CD8-positive, alpha-beta memory T cell (primary cell): ENCODE data around the gene ZNF586. TPM values are rescaled to one million over a fixed set of nuclear protein-coding genes. Genes with fewer than 3 reads are reported as not detected.
A peak's percentile ranks its signal among the peaks of the same experiment; 100 is the strongest.
"Not testable (repeated sequence)": the region's sequence is repeated elsewhere in the genome, so short reads cannot be mapped to it uniquely, and the experiment has no call there.

Source experiments
- CTCF ChIA-PET: fragments of 350-600 bp; sonication (Branson Sonifier 250); formaldehyde crosslinking; loops from one replicate; lab custom pipeline; 2021; ENCODE audit warnings: antibody characterized with exemption; lab: Charles Lee
- POLR2A ChIA-PET: fragments of 350-600 bp; sonication (Branson Sonifier 250); formaldehyde crosslinking; loops from one replicate; lab custom pipeline; 2021; ENCODE audit warnings: antibody characterized with exemption; lab: Charles Lee
- DNase-seq, 5 donors: peaks; one replicate each; pipeline versions ENCODE4 v3.0.0 to v3.0.0-alpha.2; 2020 to 2022; ENCODE audit warnings: mixed read lengths in 1 of 5
- H3K27ac ChIP-seq: one replicate; pipeline ENCODE4 v1.7.0; 2013; ENCODE audit warnings: low read depth, mild to moderate bottlenecking, low read length, moderate library complexity
- H3K27me3 ChIP-seq: 2 replicates; pipeline ENCODE4 v1.7.0; 2013; ENCODE audit warnings: low read length, mild to moderate bottlenecking; ENCODE audit not compliant: insufficient read depth, poor library complexity, severe bottlenecking
- H3K36me3 ChIP-seq: 2 replicates; pipeline ENCODE4 v1.7.0; 2013; ENCODE audit warnings: mild to moderate bottlenecking, low read length, moderate library complexity; ENCODE audit not compliant: insufficient read depth
- H3K4me1 ChIP-seq: 2 replicates; pipeline ENCODE4 v1.7.0; 2013; ENCODE audit warnings: mild to moderate bottlenecking, low read length, moderate library complexity; ENCODE audit not compliant: insufficient read depth
- H3K4me3 ChIP-seq: 2 replicates; pipeline ENCODE4 v1.7.0; 2013; ENCODE audit warnings: mild to moderate bottlenecking, low read length
- H3K9me3 ChIP-seq: 2 replicates; pipeline ENCODE4 v1.7.0; 2013; ENCODE audit warnings: mild to moderate bottlenecking, low read length
- H3K27ac Mint-ChIP-seq, 8 donors: one replicate each; pipeline ENCODE4 v1.8.0; 2020 to 2021; ENCODE audit warnings: mixed read lengths in 8 of 8, mild to moderate bottlenecking in 6 of 8, inconsistent platforms in 3 of 8, moderate library complexity in 3 of 8
- H3K27me3 Mint-ChIP-seq, 2 donors: one replicate each; pipeline ENCODE4 v1.8.0; 2020 to 2021; ENCODE audit warnings: mixed read lengths in 2 of 2, mild to moderate bottlenecking in 1 of 2, moderate library complexity in 1 of 2
- H3K36me3 Mint-ChIP-seq, 3 donors: one replicate each; pipeline ENCODE4 v1.8.0; 2020 to 2021; ENCODE audit warnings: mixed read lengths in 3 of 3, inconsistent platforms in 1 of 3, mild to moderate bottlenecking in 1 of 3
- H3K4me1 Mint-ChIP-seq, 3 donors: one replicate each; pipeline ENCODE4 v1.8.0; 2020 to 2021; ENCODE audit warnings: mixed read lengths in 3 of 3, inconsistent platforms in 1 of 3, mild to moderate bottlenecking in 1 of 3
- H3K4me3 Mint-ChIP-seq, 7 donors: one replicate each; pipeline ENCODE4 v1.8.0; 2020 to 2021; ENCODE audit warnings: mixed read lengths in 7 of 7, mild to moderate bottlenecking in 6 of 7, moderate library complexity in 4 of 7, inconsistent platforms in 2 of 7
- H3K9me3 Mint-ChIP-seq, 5 donors: one replicate each; pipeline ENCODE4 v1.8.0; 2020 to 2022; ENCODE audit warnings: mixed read lengths in 5 of 5, mild to moderate bottlenecking in 3 of 5, moderate library complexity in 2 of 5, inconsistent platforms in 1 of 5
- polyA plus RNA-seq: library from polyadenylated mRNA; unstranded; fragments of 300-500 nt; fragmentation: Illumina TruSeq; gene quantifications from one replicate; pipeline ENCODE4 v1.2.3, GENCODE V29; 2021
- total RNA-seq, 2 experiments: library from RNA; stranded (reverse); gene quantifications; one replicate each; pipeline ENCODE4 v1.2.3, GENCODE V29; 2021

Gene ZNF586
- total and polyA plus RNA-seq, 3 experiments from 2014 or later: 15.6 to 18.6 (median 17.1) TPM

- CTCF ChIA-PET: interaction anchor here (1.2 to 1.6 kb wide), 3 partner anchors 8 to 138 kb away, joined by 3 to 5 read pairs (median 3); partner anchors contain the start of gene ZNF551
- Histone ChIP-seq H3K4me1 (peaks cover 16% of the 10 kb centered on the region), H3K36me3 (no peaks in the 10 kb centered on the region), H3K27ac (peak overlapping the region; percentile 99), H3K27me3 (no peaks in the 10 kb centered on the region), H3K4me3 (peak overlapping the region; percentile 100), H3K9me3 (no peaks in the 10 kb centered on the region)
- Mint-ChIP-seq H3K27ac (peak overlapping the region; percentile 85 to 99 (median 98)), H3K4me1 (peaks cover 54 to 69% (median 67%) of the 10 kb centered on the region in 3 donors), H3K9me3 (no peaks in the 10 kb centered on the region), H3K27me3 (peaks cover 0 to 1% of the 10 kb centered on the region in 2 donors), H3K4me3 (peak overlapping the region; percentile 93 to 99 (median 98)), H3K36me3 (peaks cover 0 to 39% (median 2%) of the 10 kb centered on the region in 3 donors)
- DNase-seq: peak; percentile 72 to 88 (median 82)
- POLR2A ChIA-PET: interaction anchor here (0.7 to 1.7 kb wide), 7 partner anchors 30 to 540 kb away, joined by 3 to 5 read pairs (median 4); partner anchors contain the start of genes ZNF154, ZNF329, ZNF460 and ZNF586
Measured at GRCh38 chr19:57819475-57820148, 50.1 kb downstream of the ZNF586 start.

GRCh38 chr19:57820599-57820998, 51.1 kb downstream of the ZNF586 start:
- ChIA-PET POLR2A (interaction anchor here (0.8 kb wide), 1 partner anchor 330 kb away, joined by 4 read pairs; the partner anchor contains the start of gene ZNF329), CTCF (interaction anchor here (1.2 kb wide), 1 partner anchor 7 kb away, joined by 3 read pairs; no protein-coding TSS in a partner anchor)
- peak overlapping the region; percentile 85 to 99 (median 98) for H3K27ac Mint-ChIP-seq
- H3K4me3 Mint-ChIP-seq: peak overlapping the region; percentile 93 to 99 (median 98)
- peaks cover 47 to 62% (median 61%) of the 10 kb centered on the region in 3 donors for H3K4me1 Mint-ChIP-seq
- no peaks in the 10 kb centered on the region for H3K36me3 ChIP-seq
- DNase-seq: no peak
- peak overlapping the region; percentile 100 for H3K4me3 ChIP-seq
- H3K27me3 Mint-ChIP-seq: peaks cover 0 to 1% of the 10 kb centered on the region in 2 donors
- H3K4me1 ChIP-seq: peaks cover 10% of the 10 kb centered on the region
- no peaks in the 10 kb centered on the region for H3K27me3 ChIP-seq
- H3K27ac ChIP-seq: peak overlapping the region; percentile 99
- no peaks in the 10 kb centered on the region for H3K9me3 ChIP-seq
- H3K36me3 Mint-ChIP-seq: peaks cover 0 to 41% (median 2%) of the 10 kb centered on the region in 3 donors
- no peaks in the 10 kb centered on the region for H3K9me3 Mint-ChIP-seq

- peak overlapping the region; percentile 93 to 99 (median 98) for H3K4me3 Mint-ChIP-seq
- DNase-seq, H3K9me3 Mint-ChIP-seq, H3K4me3 ChIP-seq, H3K36me3 ChIP-seq, H3K27me3 Mint-ChIP-seq, POLR2A ChIA-PET, H3K9me3 ChIP-seq, H3K27me3 ChIP-seq, H3K27ac ChIP-seq, CTCF ChIA-PET: not testable (repeated sequence)
- peaks cover 0 to 43% (median 3%) of the 10 kb centered on the region in 3 donors for H3K36me3 Mint-ChIP-seq
- H3K4me1 ChIP-seq: peaks cover 10% of the 10 kb centered on the region
- peaks cover 48 to 64% (median 62%) of the 10 kb centered on the region in 3 donors for H3K4me1 Mint-ChIP-seq
- peak overlapping the region; percentile 56 to 99 (median 96) for H3K27ac Mint-ChIP-seq
Measured at GRCh38 chr19:57821095-57821494, 51.6 kb downstream of the ZNF586 start.

- not testable (repeated sequence) for DNase-seq
- peaks cover 49 to 66% (median 62%) of the 10 kb centered on the region in 3 donors for H3K4me1 Mint-ChIP-seq
Measured at GRCh38 chr19:57821501-57821900, 52.0 kb downstream of the ZNF586 start.

GRCh38 chr19:57823155-57823554, 53.7 kb downstream of the ZNF586 start:
- H3K4me3 ChIP-seq, H3K27me3 Mint-ChIP-seq, DNase-seq, H3K27ac ChIP-seq, H3K9me3 Mint-ChIP-seq, POLR2A ChIA-PET, H3K36me3 ChIP-seq, CTCF ChIA-PET, H3K9me3 ChIP-seq, H3K27me3 ChIP-seq: not testable (repeated sequence)
- Mint-ChIP-seq H3K27ac (peak overlapping the region in 3 of 8 donors; percentile 0 to 56 (median 46)), H3K36me3 (peaks cover 0 to 54% (median 6%) of the 10 kb centered on the region in 3 donors), H3K4me1 (peaks cover 58 to 75% (median 70%) of the 10 kb centered on the region in 3 donors), H3K4me3 (peak overlapping the region in 2 of 7 donors; percentile 6 to 20)
- peaks cover 10% of the 10 kb centered on the region for H3K4me1 ChIP-seq

More at GRCh38 chr19:57821501-57821900, 52.0 kb downstream of the ZNF586 start:
- H3K36me3 ChIP-seq, CTCF ChIA-PET, H3K27me3 Mint-ChIP-seq, H3K27ac ChIP-seq, H3K27me3 ChIP-seq, H3K9me3 Mint-ChIP-seq, H3K4me3 ChIP-seq, H3K9me3 ChIP-seq, POLR2A ChIA-PET: not testable (repeated sequence)
- Mint-ChIP-seq H3K36me3 (peaks cover 0 to 45% (median 4%) of the 10 kb centered on the region in 3 donors), H3K27ac (peak overlapping the region in 3 of 8 donors; percentile 7 to 96 (median 46)), H3K4me3 (peak overlapping the region in 3 of 7 donors; percentile 18 to 95 (median 93))
- peaks cover 10% of the 10 kb centered on the region for H3K4me1 ChIP-seq

- H3K27me3 ChIP-seq, H3K27me3 Mint-ChIP-seq, H3K9me3 ChIP-seq, H3K4me3 Mint-ChIP-seq, POLR2A ChIA-PET, H3K4me3 ChIP-seq, H3K27ac ChIP-seq, H3K9me3 Mint-ChIP-seq, DNase-seq, H3K36me3 ChIP-seq, CTCF ChIA-PET: not testable (repeated sequence)
- peaks cover 55 to 71% (median 67%) of the 10 kb centered on the region in 3 donors for H3K4me1 Mint-ChIP-seq
- H3K4me1 ChIP-seq: peaks cover 10% of the 10 kb centered on the region
- peak overlapping the region in 6 of 8 donors; percentile 0 to 56 (median 37) for H3K27ac Mint-ChIP-seq
- peaks cover 0 to 54% (median 6%) of the 10 kb centered on the region in 3 donors for H3K36me3 Mint-ChIP-seq
Measured at GRCh38 chr19:57823608-57824007, 54.1 kb downstream of the ZNF586 start.

GRCh38 chr19:57825511-57825910, 56.0 kb downstream of the ZNF586 start:
- H3K27me3 ChIP-seq: no peaks in the 10 kb centered on the region
- H3K4me3 ChIP-seq: no peak overlapping the region
- Mint-ChIP-seq H3K36me3 (peaks cover 0 to 54% (median 6%) of the 10 kb centered on the region in 3 donors), H3K4me3 (no peak overlapping the region), H3K9me3 (no peaks in the 10 kb centered on the region), H3K27ac (peak overlapping the region in 1 of 8 donors; percentile 56), H3K27me3 (no peaks in the 10 kb centered on the region), H3K4me1 (peaks cover 46 to 73% (median 67%) of the 10 kb centered on the region in 3 donors)
- DNase-seq: no peak
- H3K9me3 ChIP-seq: no peaks in the 10 kb centered on the region
- H3K36me3 ChIP-seq: no peaks in the 10 kb centered on the region
- POLR2A ChIA-PET: no interaction called here
- H3K27ac ChIP-seq: no peak overlapping the region
- peaks cover 3% of the 10 kb centered on the region for H3K4me1 ChIP-seq
- CTCF ChIA-PET: no interaction called here

- no peak for DNase-seq
- Mint-ChIP-seq H3K27ac (peak overlapping the region in 2 of 8 donors; percentile 57 to 94), H3K4me3 (no peak overlapping the region), H3K9me3 (no peaks in the 10 kb centered on the region), H3K36me3 (peaks cover 3 to 36% (median 10%) of the 10 kb centered on the region in 3 donors), H3K4me1 (peaks cover 24 to 50% (median 44%) of the 10 kb centered on the region in 3 donors), H3K27me3 (no peaks in the 10 kb centered on the region)
- Histone ChIP-seq H3K9me3 (no peaks in the 10 kb centered on the region), H3K4me1 (no peaks in the 10 kb centered on the region), H3K4me3 (no peak overlapping the region), H3K36me3 (no peaks in the 10 kb centered on the region), H3K27me3 (no peaks in the 10 kb centered on the region), H3K27ac (no peak overlapping the region)
- POLR2A ChIA-PET: no interaction called here
- CTCF ChIA-PET: interaction anchor here (1.3 kb wide), 1 partner anchor 106 kb away, joined by 4 read pairs; no protein-coding TSS in a partner anchor
Measured at GRCh38 chr19:57829316-57829715, 59.8 kb downstream of the ZNF586 start.
